Testis (tissue), 2 donors: ENCODE measurements around the gene KIF26B.

Source experiments
- CTCF ChIP-seq, 3 experiments: fragments of 450-650 bp in 2 of 3; fragments of 200-600 bp in 1 of 3; sonication (generic) in 1 of 3; IDR thresholded peaks; one replicate each; pipeline ENCODE4 v1.5.1; 2016 to 2019; ENCODE audit warnings: antibody characterized with exemption in 3 of 3, mild to moderate bottlenecking in 2 of 3, moderate library complexity in 1 of 3
- POLR2A ChIP-seq: fragments of 450-650 bp; IDR thresholded peaks from one replicate; pipeline ENCODE4 v1.6.1; 2017; ENCODE audit warnings: antibody characterized with exemption, mild to moderate bottlenecking, moderate library complexity

- no peak for TF ChIP-seq CTCF (IDR thresholded peaks at IDR 0.05)
- no peak for TF ChIP-seq POLR2A
Measured at GRCh38 chr1:245183429-245183828, 28.6 kb downstream of the KIF26B start.
